HepG2 (cell line): ENCODE measurements around the gene ZNF446. TPM values are rescaled to one million over a fixed set of nuclear protein-coding genes. Genes with fewer than 3 reads are reported as not detected.
"Not testable (repeated sequence)": the region's sequence is repeated elsewhere in the genome, so short reads cannot be mapped to it uniquely, and the experiment has no call there.

Experiments used
- ATAC-seq: fragments of 200-7000 bp; cut with Tn5 transposase; 3 replicates; pipeline ENCODE4 v1.9.1; 2020; ENCODE audit warnings: mild to moderate bottlenecking, moderate library complexity
- BruUV-seq: library from RNA; stranded (reverse); fragments of 400-500 nt; replicated peaks from 2 replicates; lab custom pipeline; 2021; lab: Mats Ljungman, UMichigan
- CTCF ChIA-PET: fragments of 300-600 bp; formaldehyde crosslinking; extraction: SDS; loops from one replicate; lab custom pipeline; 2021; ENCODE audit warnings: low total read pairs, inconsistent platforms, low intra/inter-chr PET ratio; lab: Yijun Ruan, JAX
- POLR2A ChIA-PET: fragments of 350-600 bp; sonication (Branson Sonifier 250); formaldehyde crosslinking; loops from one replicate; lab custom pipeline; 2020; ENCODE audit warnings: antibody characterized with exemption, inconsistent platforms; lab: Yijun Ruan, JAX
- DNase-seq: peaks from one replicate; pipeline ENCODE4 v3.0.0-alpha.2; 2015; ENCODE audit warnings: low spot score
- FAIRE-seq: peaks from 3 replicates; lab custom pipeline; 2011; peaks lifted over from hg19 to GRCh38; lab: Jason Lieb, UNC
- H2AFZ ChIP-seq: one replicate; pipeline ENCODE4 v1.6.1; 2011; ENCODE audit warnings: low read length, inconsistent platforms
- H3K27ac ChIP-seq: fragments of 300-600 bp; 3 replicates; pipeline ENCODE4 v1.8.0; 2011; ENCODE audit warnings: mixed run types, mild to moderate bottlenecking, mixed read lengths, low read length, inconsistent platforms; ENCODE audit not compliant: insufficient read depth; ENCODE audit errors: extremely low read length
- H3K27me3 ChIP-seq, 2 experiments: fragments of 200-600 bp in 1 of 2; 2 replicates in 1 of 2; 3 replicates in 1 of 2; pipeline versions ENCODE4 v1.6.0 to v1.8.0; 2011; ENCODE audit warnings: low read length in 2 of 2, mild to moderate bottlenecking in 2 of 2, moderate library complexity in 2 of 2, inconsistent platforms in 1 of 2; ENCODE audit not compliant: insufficient read depth in 2 of 2, control insufficient read depth in 1 of 2
- H3K36me3 ChIP-seq, 2 experiments: fragments of 200-600 bp in 1 of 2; replicated peaks in 1 of 2; 2 replicates in 1 of 2; 3 replicates in 1 of 2; pipeline versions ENCODE4 v1.5.1 to v1.8.0; 2011; ENCODE audit warnings: low read length in 2 of 2, inconsistent platforms in 1 of 2; ENCODE audit not compliant: insufficient read depth in 2 of 2, control insufficient read depth in 1 of 2
- H3K4me1 ChIP-seq: 2 replicates; pipeline ENCODE4 v1.5.1; 2012; ENCODE audit warnings: low read length, inconsistent platforms; ENCODE audit not compliant: insufficient read depth
- H3K4me2 ChIP-seq: 2 replicates; pipeline ENCODE4 v1.6.0; 2011; ENCODE audit warnings: low read depth, low read length, inconsistent platforms
- H3K4me3 ChIP-seq, 3 experiments: fragments of 200-600 bp in 1 of 3; sonication (generic), shearing (Covaris generic) in 1 of 3; replicated peaks in 1 of 3; 2 replicates each; pipeline ENCODE4 v1.5.1; 2011 to 2016; ENCODE audit warnings: low read length in 3 of 3, inconsistent platforms in 2 of 3, low read depth in 2 of 3, mild to moderate bottlenecking in 2 of 3, control low read depth in 1 of 3, mixed read lengths in 1 of 3; ENCODE audit not compliant: insufficient read depth in 1 of 3
- H3K79me2 ChIP-seq: one replicate; pipeline ENCODE4 v1.6.1; 2011; ENCODE audit warnings: low read length, inconsistent platforms; ENCODE audit not compliant: insufficient read depth
- H3K9ac ChIP-seq: 2 replicates; pipeline ENCODE4 v1.6.0; 2011; ENCODE audit warnings: mild to moderate bottlenecking, low read depth, low read length, inconsistent platforms; ENCODE audit not compliant: insufficient read depth
- H3K9me3 ChIP-seq: 2 replicates; pipeline ENCODE4 v1.5.1; 2012; ENCODE audit warnings: mild to moderate bottlenecking, low read length
- H4K20me1 ChIP-seq: 2 replicates; pipeline ENCODE4 v1.6.0; 2011; ENCODE audit warnings: inconsistent platforms, mild to moderate bottlenecking, low read length, moderate library complexity; ENCODE audit not compliant: insufficient read depth
- AKAP8 ChIP-seq: sonication (generic); formaldehyde crosslinking; IDR thresholded peaks from 2 replicates; pipeline ENCODE4 v1.5.1; 2020; ENCODE audit warnings: mild to moderate bottlenecking, missing genetic modification reagents
- JARID2 ChIP-seq: sonication (generic); formaldehyde crosslinking; IDR thresholded peaks from 2 replicates; pipeline ENCODE4 v1.8.1; 2023; ENCODE audit warnings: missing genetic modification reagents, inconsistent platforms; ENCODE audit not compliant: insufficient replicate concordance
- NKX3-1 ChIP-seq: sonication (generic); formaldehyde crosslinking; IDR thresholded peaks from 2 replicates; pipeline ENCODE4 v1.5.0; 2020; ENCODE audit warnings: missing genetic modification reagents
- PITX1 ChIP-seq: sonication (generic); formaldehyde crosslinking; IDR thresholded peaks from 2 replicates; pipeline ENCODE4 v1.5.1; 2020; ENCODE audit warnings: mild to moderate bottlenecking, missing genetic modification reagents
- THRA ChIP-seq: sonication (generic); formaldehyde crosslinking; IDR thresholded peaks from 2 replicates; pipeline ENCODE4 v1.4.0; 2020; ENCODE audit warnings: missing genetic modification reagents, borderline replicate concordance
- ZBTB2 ChIP-seq: sonication (generic); formaldehyde crosslinking; IDR thresholded peaks from 2 replicates; pipeline ENCODE4 v1.8.0; 2022; ENCODE audit warnings: low read depth, missing genetic modification reagents
- ZNF337 ChIP-seq: sonication (generic); formaldehyde crosslinking; IDR thresholded peaks from 2 replicates; pipeline ENCODE4 v1.5.1; 2020; ENCODE audit warnings: missing genetic modification reagents, low read depth, mild to moderate bottlenecking, borderline replicate concordance
- ZNF362 ChIP-seq: sonication (generic); formaldehyde crosslinking; IDR thresholded peaks from 2 replicates; pipeline ENCODE4 v1.4.0; 2020; ENCODE audit warnings: missing genetic modification reagents, mild to moderate bottlenecking, borderline replicate concordance
- ZNF460 ChIP-seq: sonication (generic); formaldehyde crosslinking; IDR thresholded peaks from 2 replicates; pipeline ENCODE4 v1.5.1; 2020; ENCODE audit warnings: missing genetic modification reagents, mild to moderate bottlenecking, borderline replicate concordance
- ZNF800 ChIP-seq: sonication (generic); formaldehyde crosslinking; IDR thresholded peaks from 2 replicates; pipeline ENCODE4 v1.4.0; 2020; ENCODE audit warnings: missing genetic modification reagents
- WGBS: methylation state at CpG from one replicate; pipeline ENCODE4 v1.1.6; 2017; ENCODE audit warnings: low lambda C conversion rate; 5-methylcytosine and 5-hydroxymethylcytosine counted together
- in situ Hi-C: cut with HindIII; loops from 2 replicates; pipeline ENCODE4 v1.10.0; 2017; ENCODE audit warnings: low pct_unique_long_range_greater_than_20kb; ENCODE audit not compliant: extremely low pct_ligation_motif_present
- intact Hi-C: fragments of 100-400 bp; cut with micrococcal nuclease; formaldehyde crosslinking; loops from one replicate; pipeline ENCODE4 v1.10.0; 2022; ENCODE audit not compliant: unreplicated experiment
- polyA plus RNA-seq, 8 experiments: library from polyadenylated mRNA; depleted of rRNA in 3 of 8; stranded (reverse) in 7 of 8; unstranded in 1 of 8; fragments of >200 nt; fragmentation: Illumina TruSeq in 4 of 8; extraction: Trizol in 4 of 8; gene quantifications; 2 replicates each; pipeline versions ENCODE4 v1.2.1 to v1.2.3, GENCODE V29; 2011 to 2016; ENCODE audit warnings: low read depth in 4 of 8, missing spikeins in 1 of 8, mixed read lengths in 1 of 8; ENCODE audit not compliant: insufficient read depth in 1 of 8
- total RNA-seq, 5 experiments: library from RNA; depleted of rRNA; stranded (reverse); fragments of >200 nt; fragmentation: Illumina TruSeq; extraction: Trizol; gene quantifications; 2 replicates each; pipeline ENCODE4 v1.2.3, GENCODE V29; 2016; ENCODE audit warnings: low read depth in 1 of 5

ZNF446 gene
- total and polyA plus RNA-seq, 2 of the 13 experiments (the other 11 are each of a cell fraction or from before 2014, with no cell fraction given) = 3.0 to 3.6 TPM

GRCh38 chr19:58484349-58484748 is 8.2 kb downstream of the ZNF446 start:
- H3K9ac ChIP-seq, FAIRE-seq, H3K4me3 ChIP-seq, H3K79me2 ChIP-seq, CTCF ChIA-PET, ATAC-seq, H3K4me2 ChIP-seq, H3K4me1 ChIP-seq, in situ Hi-C loops, BruUV-seq, POLR2A ChIA-PET, H4K20me1 ChIP-seq, intact Hi-C loops, H3K27ac ChIP-seq, H3K9me3 ChIP-seq, H2AFZ ChIP-seq, DNase-seq, H3K27me3 ChIP-seq: not testable (repeated sequence)
- H3K36me3 ChIP-seq = peaks cover 1 to 18% of the 10 kb centered on the region in 2 experiments; a peak in 2 of 5 replicates
- TF ChIP-seq ZNF460 (CRISPR knock-in tag) (peak; percentile 79; the same call in 1 of the 2 replicates), ZNF362 (CRISPR knock-in tag) (peak; percentile 64)
- WGBS = 93% methylated on average over 5 of the region's 5 CpGs

GRCh38 chr19:58491393-58491792 is 15.2 kb downstream of the ZNF446 start:
- H3K4me1 ChIP-seq = no peaks in the 10 kb centered on the region
- intact Hi-C loops = no loop called here
- H3K27ac ChIP-seq = no peak overlapping the region
- H2AFZ ChIP-seq = no peak overlapping the region
- no peak overlapping the region for H3K4me2 ChIP-seq
- DNase-seq = no peak
- H3K9me3 ChIP-seq = no peaks in the 10 kb centered on the region
- POLR2A ChIA-PET = no interaction called here
- H3K27me3 ChIP-seq = no peaks in the 10 kb centered on the region
- H3K79me2 ChIP-seq = no peaks in the 10 kb centered on the region
- H3K36me3 ChIP-seq = no peaks in the 10 kb centered on the region
- CTCF ChIA-PET = no interaction called here
- BruUV-seq = no TSS peak
- in situ Hi-C loops = no loop called here
- WGBS = 88% methylated on average over 5 of the region's 5 CpGs
- FAIRE-seq = no peak
- no peak for ATAC-seq
- no peak overlapping the region for H3K9ac ChIP-seq
- H3K4me3 ChIP-seq = no peak overlapping the region
- H4K20me1 ChIP-seq = no peaks in the 10 kb centered on the region
- TF ChIP-seq THRA (no peak), PITX1 (CRISPR knock-in tag) (no peak), ZNF337 (no peak), AKAP8 (CRISPR knock-in tag) (no peak), JARID2 (CRISPR knock-in tag) (no peak), NKX3-1 (CRISPR knock-in tag) (no peak), ZBTB2 (CRISPR knock-in tag) (no peak), ZNF800 (no peak)
